Measurements from ENCODE around the gene DCLK1. TPM values are rescaled to one million over a fixed set of nuclear protein-coding genes. Genes with fewer than 3 reads are reported as not detected.

DCLK1 gene
- total and polyA plus RNA-seq, 7 experiments from 2014 or later = not detected

DNA sequence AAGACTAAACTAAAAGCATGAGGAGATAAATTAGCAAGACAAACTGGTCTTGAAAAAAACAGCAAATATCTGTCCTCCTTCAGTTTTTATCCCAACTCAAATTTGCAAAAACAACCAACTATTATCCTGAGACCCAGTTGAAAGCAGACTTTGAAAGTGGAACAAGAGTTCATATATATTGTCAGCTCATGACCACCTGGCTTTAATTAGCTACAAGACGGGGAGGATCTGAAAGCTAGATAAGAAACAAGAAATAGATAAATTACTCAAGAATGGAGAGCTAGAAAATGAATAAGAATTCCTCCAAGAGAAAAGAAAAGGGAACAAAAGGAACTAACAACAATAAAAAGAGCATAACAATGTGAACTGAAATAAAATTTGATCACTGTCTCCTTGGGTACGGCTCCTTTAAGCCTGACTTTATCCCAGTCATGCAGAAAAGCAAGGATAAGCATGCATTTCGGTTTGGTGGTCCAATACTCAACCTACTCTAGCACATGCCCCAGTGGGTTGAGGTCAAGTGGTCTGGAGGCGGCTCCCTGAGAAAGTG is 246.9 kb downstream of the DCLK1 start:
- Histone ChIP-seq H3K4me1 (ENCODE audit: control insufficient read depth in 2 of 2, insufficient read depth in 2 of 2, low read length in 2 of 2) (no peaks in the 10 kb centered on the region), H3K27ac (ENCODE audit: low read depth, low read length) (no peak overlapping the region), H3K27me3 (ENCODE audit: control insufficient read depth in 2 of 2, insufficient read depth in 2 of 2, low read length in 2 of 2) (no peaks in the 10 kb centered on the region), H3K9me3 (ENCODE audit: control insufficient read depth in 2 of 3, low read length in 3 of 3) (no peaks in the 10 kb centered on the region), H3K36me3 (ENCODE audit: control insufficient read depth in 2 of 3, insufficient read depth in 3 of 3, low read length in 3 of 3) (no peaks in the 10 kb centered on the region), H3K4me3 (ENCODE audit: low read length) (no peak overlapping the region)
- DNase-seq (no peak), ATAC-seq (no peak)
- H3K4me1 Mint-ChIP-seq = peaks cover 0 to 1% (median 0%) of the 10 kb centered on the region in 7 donors
- H3K27ac Mint-ChIP-seq = no peak overlapping the region
- POLR2A ChIA-PET = no interaction called here
- H3K36me3 Mint-ChIP-seq = no peaks in the 10 kb centered on the region
- H3K9me3 Mint-ChIP-seq = peaks cover 0 to 6% (median 2%) of the 10 kb centered on the region in 11 donors
- peaks cover 0 to 7% (median 0%) of the 10 kb centered on the region in 5 donors for H3K27me3 Mint-ChIP-seq
- intact Hi-C loops (cut with micrococcal nuclease) = no loop called here
- CTCF ChIA-PET = interaction anchor here (0.6 kb wide), 1 partner anchor 360 kb away, joined by 3 read pairs; no protein-coding TSS in a partner anchor
- H3K4me3 Mint-ChIP-seq = no peak overlapping the region

DNA sequence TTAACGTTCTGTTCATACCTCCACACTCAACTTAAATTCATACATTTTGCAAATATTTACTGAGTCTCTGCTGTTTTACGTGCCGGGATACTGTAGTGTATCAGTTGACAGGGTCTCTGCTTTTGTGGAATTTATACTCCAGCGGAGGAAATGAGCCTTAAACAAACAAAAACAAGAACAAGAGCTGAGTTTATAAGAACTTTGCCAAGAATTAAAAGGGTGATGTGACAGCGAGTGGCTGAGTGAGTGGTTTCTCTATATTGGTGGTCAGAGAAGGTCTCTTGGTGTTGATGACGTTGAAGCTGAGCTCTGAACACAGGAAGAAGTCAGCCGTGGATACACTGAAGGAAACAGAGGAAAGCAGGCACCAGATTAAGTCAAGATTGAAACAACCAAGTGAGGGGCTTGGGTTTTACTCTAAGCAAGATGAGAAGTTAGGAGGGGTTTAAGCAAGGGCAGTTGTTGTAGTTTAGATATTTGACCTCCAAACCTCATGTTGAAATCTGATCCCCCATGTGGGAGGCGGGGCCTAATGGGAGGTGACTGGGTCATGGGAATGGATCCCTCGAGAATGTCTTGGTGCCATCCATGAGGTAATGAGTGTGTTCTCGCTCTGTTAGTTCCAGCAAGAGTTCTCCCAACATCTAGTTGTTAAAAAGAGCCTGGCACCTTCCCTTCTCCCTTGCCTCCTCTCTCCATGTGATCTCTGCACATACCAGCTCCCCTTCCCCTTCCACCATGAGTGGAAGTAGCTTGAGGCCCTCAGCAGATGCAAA is 248.3 kb downstream of the DCLK1 start:
- H3K36me3 Mint-ChIP-seq = no peaks in the 10 kb centered on the region
- CTCF ChIA-PET = no interaction called here
- intact Hi-C loops (cut with micrococcal nuclease) = no loop called here

DNA sequence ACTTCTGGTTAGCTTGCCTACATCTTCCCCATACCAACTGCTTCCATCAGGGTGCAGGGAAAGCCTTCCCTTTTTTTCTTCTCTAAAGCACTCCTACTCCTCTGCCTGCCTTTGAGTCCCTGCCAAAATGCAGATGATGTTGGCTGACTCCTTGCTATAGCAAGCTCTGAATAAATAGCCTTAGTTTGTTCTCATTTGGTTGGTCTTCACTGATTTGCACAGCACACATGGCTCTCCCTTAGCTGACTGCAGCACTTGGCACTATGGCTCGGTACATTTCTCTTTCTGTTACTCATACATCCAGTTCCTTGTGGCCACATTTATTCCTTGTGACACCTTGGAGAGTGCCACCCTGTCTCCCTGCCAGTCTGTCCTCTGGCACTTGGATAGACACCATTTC is 249.8 kb downstream of the DCLK1 start:
- Histone ChIP-seq H3K9me3 (ENCODE audit: control insufficient read depth in 2 of 3, low read length in 3 of 3) (no peaks in the 10 kb centered on the region), H3K27me3 (ENCODE audit: control insufficient read depth in 2 of 2, insufficient read depth in 2 of 2, low read length in 2 of 2) (no peaks in the 10 kb centered on the region), H3K27ac (ENCODE audit: low read depth, low read length) (no peak overlapping the region), H3K36me3 (ENCODE audit: control insufficient read depth in 2 of 3, insufficient read depth in 3 of 3, low read length in 3 of 3) (no peaks in the 10 kb centered on the region), H3K4me3 (ENCODE audit: low read length) (no peak overlapping the region), H3K4me1 (ENCODE audit: control insufficient read depth in 2 of 2, insufficient read depth in 2 of 2, low read length in 2 of 2) (no peaks in the 10 kb centered on the region)
- Mint-ChIP-seq H3K4me3 (no peak overlapping the region), H3K4me1 (peaks cover 0 to 1% (median 0%) of the 10 kb centered on the region in 7 donors), H3K27me3 (peaks cover 0 to 7% (median 0%) of the 10 kb centered on the region in 5 donors), H3K27ac (no peak overlapping the region), H3K9me3 (peaks cover 0 to 6% (median 2%) of the 10 kb centered on the region in 11 donors), H3K36me3 (no peaks in the 10 kb centered on the region)
- ChIA-PET CTCF (no interaction called here), POLR2A (no interaction called here)
- no peak for DNase-seq
- intact Hi-C loops (cut with micrococcal nuclease) = no loop called here
- no peak for ATAC-seq

More for the DNA sequence above, 248.3 kb downstream of the DCLK1 start:
- Mint-ChIP-seq H3K27ac (no peak overlapping the region), H3K27me3 (peaks cover 0 to 7% (median 0%) of the 10 kb centered on the region in 5 donors), H3K4me3 (no peak overlapping the region), H3K4me1 (peaks cover 0 to 1% (median 0%) of the 10 kb centered on the region in 7 donors), H3K9me3 (peaks cover 0 to 6% (median 2%) of the 10 kb centered on the region in 11 donors)
- no peak for ATAC-seq
- H3K27me3 ChIP-seq (ENCODE audit: control insufficient read depth in 2 of 2, insufficient read depth in 2 of 2, low read length in 2 of 2) = no peaks in the 10 kb centered on the region
- no peaks in the 10 kb centered on the region for H3K9me3 ChIP-seq (ENCODE audit: control insufficient read depth in 2 of 3, low read length in 3 of 3)
- no peak overlapping the region for H3K4me3 ChIP-seq (ENCODE audit: low read length)
- H3K27ac ChIP-seq (ENCODE audit: low read depth, low read length) = no peak overlapping the region
- no peaks in the 10 kb centered on the region for H3K36me3 ChIP-seq (ENCODE audit: control insufficient read depth in 2 of 3, insufficient read depth in 3 of 3, low read length in 3 of 3)
- POLR2A ChIA-PET = no interaction called here
- DNase-seq = no peak
- H3K4me1 ChIP-seq (ENCODE audit: control insufficient read depth in 2 of 2, insufficient read depth in 2 of 2, low read length in 2 of 2) = no peaks in the 10 kb centered on the region

DNA sequence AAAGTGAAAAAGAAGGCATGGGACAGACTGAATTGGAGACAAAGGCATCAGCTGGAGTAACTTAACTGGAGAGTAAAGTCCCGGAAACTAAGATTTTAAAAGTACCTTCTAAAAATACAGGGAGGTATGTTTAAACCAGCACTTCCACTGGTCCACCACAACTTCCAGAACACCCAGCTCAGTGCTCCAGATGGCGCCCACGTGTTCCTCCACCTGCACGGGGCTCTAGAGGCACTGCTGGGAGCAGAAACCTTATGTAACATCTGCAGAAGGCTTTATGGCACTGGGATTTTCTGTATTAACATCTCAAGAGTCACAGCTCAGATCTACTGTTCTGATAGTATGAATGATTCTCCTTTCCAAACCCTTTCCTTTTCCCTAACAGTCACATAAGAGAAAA is 252.1 kb downstream of the DCLK1 start:
- Mint-ChIP-seq H3K9me3 (peaks cover 0 to 9% (median 1%) of the 10 kb centered on the region in 11 donors), H3K4me3 (no peak overlapping the region), H3K27me3 (peaks cover 0 to 11% (median 0%) of the 10 kb centered on the region in 5 donors), H3K36me3 (peaks cover 0 to 3% (median 0%) of the 10 kb centered on the region in 5 donors), H3K27ac (no peak overlapping the region), H3K4me1 (peaks cover 0 to 1% (median 0%) of the 10 kb centered on the region in 7 donors)
- Histone ChIP-seq H3K9me3 (ENCODE audit: control insufficient read depth in 2 of 3, low read length in 3 of 3) (no peaks in the 10 kb centered on the region), H3K4me3 (ENCODE audit: low read length) (no peak overlapping the region), H3K27ac (ENCODE audit: low read depth, low read length) (no peak overlapping the region), H3K4me1 (ENCODE audit: control insufficient read depth in 2 of 2, insufficient read depth in 2 of 2, low read length in 2 of 2) (no peaks in the 10 kb centered on the region), H3K27me3 (ENCODE audit: control insufficient read depth in 2 of 2, insufficient read depth in 2 of 2, low read length in 2 of 2) (no peaks in the 10 kb centered on the region), H3K36me3 (ENCODE audit: control insufficient read depth in 2 of 3, insufficient read depth in 3 of 3, low read length in 3 of 3) (no peaks in the 10 kb centered on the region)
- ATAC-seq (no peak), DNase-seq (no peak)
- ChIA-PET CTCF (no interaction called here), POLR2A (no interaction called here)
- intact Hi-C loops (cut with micrococcal nuclease) = no loop called here

DNA sequence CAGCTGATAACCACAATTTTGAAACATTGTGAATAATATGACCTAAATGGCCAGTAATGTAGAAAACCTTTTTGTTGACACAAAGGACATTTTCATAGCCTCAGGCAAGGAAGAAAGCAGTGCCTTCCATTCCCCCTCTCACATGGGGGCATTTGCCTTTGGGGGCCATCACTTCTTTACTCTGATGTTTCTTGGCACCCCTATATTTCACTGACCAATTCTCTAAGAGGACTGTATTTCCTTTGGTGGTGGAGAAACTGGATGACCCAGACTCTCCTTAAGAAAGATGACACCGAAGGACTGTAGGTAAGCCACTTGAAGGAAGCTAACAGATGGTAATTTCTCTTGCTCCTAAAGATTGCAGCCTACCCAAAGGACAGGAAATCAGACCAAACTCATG is 254.6 kb downstream of the DCLK1 start:
- Histone ChIP-seq H3K36me3 (ENCODE audit: control insufficient read depth in 2 of 3, insufficient read depth in 3 of 3, low read length in 3 of 3) (no peaks in the 10 kb centered on the region), H3K9me3 (ENCODE audit: control insufficient read depth in 2 of 3, low read length in 3 of 3) (no peaks in the 10 kb centered on the region), H3K4me1 (ENCODE audit: control insufficient read depth in 2 of 2, insufficient read depth in 2 of 2, low read length in 2 of 2) (no peaks in the 10 kb centered on the region), H3K4me3 (ENCODE audit: low read length) (no peak overlapping the region), H3K27ac (ENCODE audit: low read depth, low read length) (no peak overlapping the region), H3K27me3 (ENCODE audit: control insufficient read depth in 2 of 2, insufficient read depth in 2 of 2, low read length in 2 of 2) (no peaks in the 10 kb centered on the region)
- H3K4me1 Mint-ChIP-seq = no peaks in the 10 kb centered on the region
- H3K27me3 Mint-ChIP-seq = peaks cover 0 to 13% (median 0%) of the 10 kb centered on the region in 5 donors
- H3K36me3 Mint-ChIP-seq = peaks cover 0 to 3% (median 0%) of the 10 kb centered on the region in 5 donors
- CTCF ChIA-PET = no interaction called here
- POLR2A ChIA-PET = no interaction called here
- ATAC-seq = no peak
- peaks cover 0 to 9% (median 0%) of the 10 kb centered on the region in 11 donors for H3K9me3 Mint-ChIP-seq
- H3K4me3 Mint-ChIP-seq = no peak overlapping the region
- no peak overlapping the region for H3K27ac Mint-ChIP-seq
- intact Hi-C loops (cut with micrococcal nuclease) = no loop called here
- no peak for DNase-seq

DNA sequence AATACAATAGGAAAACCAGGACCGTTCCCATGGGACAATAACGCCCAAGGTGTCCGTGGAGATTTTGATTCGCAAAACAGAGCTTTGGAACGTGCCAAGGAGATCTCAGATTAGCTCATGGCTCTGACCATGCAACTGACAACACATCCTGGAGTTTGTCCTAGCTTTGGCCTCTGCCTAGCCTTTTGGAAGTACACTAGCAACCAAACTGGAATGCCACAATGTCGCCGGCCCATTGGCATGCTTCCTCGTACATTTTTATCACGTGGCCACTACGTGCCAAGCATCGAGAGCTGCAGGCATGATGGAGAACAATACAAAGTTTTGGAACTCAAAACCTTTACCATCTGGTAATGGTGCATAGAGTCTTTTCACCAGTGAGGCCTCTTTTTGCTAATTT is 256.5 kb downstream of the DCLK1 start:
- no peak for ATAC-seq

More for the DNA sequence above, 256.5 kb downstream of the DCLK1 start:
- Mint-ChIP-seq H3K4me1 (no peaks in the 10 kb centered on the region), H3K9me3 (peaks cover 0 to 5% (median 0%) of the 10 kb centered on the region in 11 donors), H3K36me3 (peaks cover 0 to 3% (median 0%) of the 10 kb centered on the region in 5 donors), H3K27me3 (peaks cover 0 to 9% (median 0%) of the 10 kb centered on the region in 5 donors), H3K4me3 (no peak overlapping the region), H3K27ac (no peak overlapping the region)
- no peak for DNase-seq
- H3K36me3 ChIP-seq (ENCODE audit: control insufficient read depth in 2 of 3, insufficient read depth in 3 of 3, low read length in 3 of 3) = no peaks in the 10 kb centered on the region
- no peaks in the 10 kb centered on the region for H3K4me1 ChIP-seq (ENCODE audit: control insufficient read depth in 2 of 2, insufficient read depth in 2 of 2, low read length in 2 of 2)
- no peaks in the 10 kb centered on the region for H3K9me3 ChIP-seq (ENCODE audit: control insufficient read depth in 2 of 3, low read length in 3 of 3)
- H3K27me3 ChIP-seq (ENCODE audit: control insufficient read depth in 2 of 2, insufficient read depth in 2 of 2, low read length in 2 of 2) = no peaks in the 10 kb centered on the region
- intact Hi-C loops (cut with micrococcal nuclease) = no loop called here
- no peak overlapping the region for H3K4me3 ChIP-seq (ENCODE audit: low read length)
- no peak overlapping the region for H3K27ac ChIP-seq (ENCODE audit: low read depth, low read length)
- POLR2A ChIA-PET = no interaction called here
- CTCF ChIA-PET = interaction anchor here (0.7 kb wide), 1 partner anchor 50 kb away, joined by 4 read pairs; no protein-coding TSS in a partner anchor
